CD4-positive, alpha-beta T cell treated with Interferon gamma for 1 hour (primary cell): ENCODE results near the gene SHISA5.
"Not testable (repeated sequence)": the region's sequence is repeated elsewhere in the genome, so short reads cannot be mapped to it uniquely, and the experiment has no call there.

Experiments
- DNase-seq: peaks from one replicate; pipeline ENCODE4 v3.0.0-alpha.2; 2020

SHISA5 gene

GRCh38 chr3:48504051-48504946 lies at the start of gene SHISA5:
SHISA5 (minus strand) TSS chr3:48504174; CDS start chr3:48504094, 80 bp downstream.
- DNase-seq: peak; percentile 56

- no peak for DNase-seq
Observed at GRCh38 chr3:48553361-48553760, 49.4 kb upstream of the SHISA5 start.

- no peak for DNase-seq
Observed at GRCh38 chr3:48552111-48552951, 48.4 kb upstream of the SHISA5 start.

- DNase-seq: not testable (repeated sequence)
Observed at GRCh38 chr3:48551651-48552050, 47.7 kb upstream of the SHISA5 start.

GRCh38 chr3:48548729-48549705 lies 45.0 kb upstream of the SHISA5 start:
- DNase-seq: peak; percentile 83

- DNase-seq: no peak
Observed at GRCh38 chr3:48548126-48548525, 44.2 kb upstream of the SHISA5 start.

- DNase-seq: no peak
Observed at GRCh38 chr3:48546203-48546829, 42.3 kb upstream of the SHISA5 start.

- no peak for DNase-seq
Observed at GRCh38 chr3:48544141-48544540, 40.2 kb upstream of the SHISA5 start.

GRCh38 chr3:48543271-48543866 lies 39.4 kb upstream of the SHISA5 start:
- DNase-seq: peak; percentile 25

- no peak for DNase-seq
Observed at GRCh38 chr3:48538451-48538850, 34.5 kb upstream of the SHISA5 start.

- no peak for DNase-seq
Observed at GRCh38 chr3:48536785-48537184, 32.8 kb upstream of the SHISA5 start.

- DNase-seq: no peak
Observed at GRCh38 chr3:48536116-48536515, 32.1 kb upstream of the SHISA5 start.

GRCh38 chr3:48535578-48535977 lies 31.6 kb upstream of the SHISA5 start:
- DNase-seq: no peak

- no peak for DNase-seq
Observed at GRCh38 chr3:48532977-48533337, 29.0 kb upstream of the SHISA5 start.

GRCh38 chr3:48532271-48532976 lies 28.4 kb upstream of the SHISA5 start:
- no peak for DNase-seq

GRCh38 chr3:48530701-48531100 lies 26.7 kb upstream of the SHISA5 start:
- DNase-seq: not testable (repeated sequence)

GRCh38 chr3:48528754-48529153 lies 24.8 kb upstream of the SHISA5 start:
- no peak for DNase-seq

- DNase-seq: no peak
Observed at GRCh38 chr3:48528048-48528447, 24.1 kb upstream of the SHISA5 start.

GRCh38 chr3:48524970-48525369 lies 21.0 kb upstream of the SHISA5 start:
- no peak for DNase-seq

GRCh38 chr3:48521635-48522034 lies 17.7 kb upstream of the SHISA5 start:
- DNase-seq: no peak

GRCh38 chr3:48519277-48519643 lies 15.3 kb upstream of the SHISA5 start:
- DNase-seq: no peak
